ENCODE measurements around the gene PLAGL1. TPM values are rescaled to one million over a fixed set of nuclear protein-coding genes. Genes with fewer than 3 reads are reported as not detected.

Gene PLAGL1
- total RNA-seq, 2 donors from 2014 or later, result 36.6 to 51.8 TPM

DNA sequence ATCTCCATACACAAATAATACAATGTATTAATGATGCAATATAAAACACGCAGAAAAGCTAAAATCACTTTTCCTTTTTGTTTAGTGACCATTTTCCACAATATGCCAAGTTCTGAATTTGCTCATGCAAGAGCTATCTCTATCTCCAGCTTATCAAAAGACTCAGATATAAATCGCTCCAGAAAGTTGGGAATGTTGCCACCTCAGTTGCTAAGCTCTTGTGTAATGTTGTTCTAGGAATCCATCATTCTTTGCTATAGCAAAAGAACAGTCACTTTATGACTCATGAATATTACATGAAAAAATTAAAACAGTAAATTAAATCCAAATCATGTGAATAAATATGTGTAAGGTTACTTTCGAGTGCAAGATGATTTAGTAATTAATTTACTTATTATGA is 8.7 kb downstream of the PLAGL1 start:
- Mint-ChIP-seq H3K36me3 (ENCODE audit: insufficient read depth in 2 of 2) (peaks cover 3 to 6% of the 10 kb centered on the region in 2 donors), H3K27me3 (ENCODE audit: low read depth) (peaks cover 11% of the 10 kb centered on the region), H3K9me3 (peaks cover 2% of the 10 kb centered on the region in 2 donors), H3K4me1 (ENCODE audit: low read depth) (no peaks in the 10 kb centered on the region), H3K27ac (no peak overlapping the region), H3K4me3 (no peak overlapping the region)
- no peak for DNase-seq
- ATAC-seq (replicated peaks in 1 of 2), result no peak

DNA sequence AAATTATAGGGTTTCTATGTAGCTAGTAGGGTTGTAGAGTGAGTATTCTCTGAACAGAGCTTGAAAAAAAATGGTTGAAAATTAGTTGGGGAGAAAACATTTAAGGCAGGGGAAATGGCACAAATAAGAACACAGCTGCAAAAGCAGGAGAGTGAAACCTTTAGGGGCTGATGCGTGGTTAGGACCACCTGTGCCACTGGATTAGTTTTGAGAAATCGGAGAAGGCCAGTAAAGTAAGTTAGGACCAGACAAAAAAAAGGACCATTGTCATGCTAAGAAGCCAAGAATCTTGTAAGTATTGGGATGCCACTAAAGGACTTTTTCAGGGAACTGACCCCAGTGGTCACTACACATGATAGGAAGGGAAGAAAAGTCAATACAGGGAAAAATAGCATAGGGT is 9.4 kb downstream of the PLAGL1 start:
- Mint-ChIP-seq H3K27me3 (ENCODE audit: low read depth) (peaks cover 11% of the 10 kb centered on the region), H3K36me3 (ENCODE audit: insufficient read depth in 2 of 2) (peaks cover 3 to 6% of the 10 kb centered on the region in 2 donors), H3K9me3 (peaks cover 2% of the 10 kb centered on the region in 2 donors), H3K4me1 (ENCODE audit: low read depth) (no peaks in the 10 kb centered on the region), H3K27ac (no peak overlapping the region), H3K4me3 (no peak overlapping the region)
- no peak for ATAC-seq (replicated peaks in 1 of 2)
- no peak for DNase-seq

DNA sequence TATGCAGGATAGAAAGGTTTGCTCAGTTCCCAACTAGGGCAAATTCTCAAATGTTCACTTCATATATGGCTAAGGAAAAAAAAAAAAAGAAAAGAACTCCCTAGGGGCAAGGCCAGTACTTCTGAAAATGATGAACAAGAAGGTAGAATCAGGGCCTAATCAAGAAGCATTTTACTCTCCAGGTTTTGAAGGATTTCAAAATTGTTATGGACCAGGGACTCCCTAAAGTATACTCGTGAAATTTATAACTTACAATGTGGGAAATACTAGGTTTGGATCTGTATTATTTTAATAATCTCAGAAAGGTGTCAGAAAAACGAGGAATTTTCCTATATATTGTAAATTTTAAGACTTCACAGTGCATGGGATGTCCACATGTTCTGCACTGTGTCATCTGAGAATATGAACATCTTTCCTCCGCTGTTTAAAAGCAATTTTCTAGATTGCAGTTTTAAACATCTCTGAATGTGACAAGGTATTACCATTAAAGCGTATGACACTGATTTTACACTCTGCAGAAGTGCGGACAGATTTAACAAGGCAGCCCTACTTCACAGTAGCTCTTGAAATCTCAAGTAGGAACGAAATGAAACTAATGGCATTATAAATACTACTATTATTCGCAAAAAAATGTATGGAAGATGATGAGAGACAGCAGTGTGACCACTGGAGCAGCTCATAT is 14.0 kb downstream of the PLAGL1 start:
- H3K27me3 Mint-ChIP-seq (ENCODE audit: low read depth), result peaks cover 6% of the 10 kb centered on the region
- no peaks in the 10 kb centered on the region for H3K9me3 Mint-ChIP-seq
- H3K27ac Mint-ChIP-seq, result no peak overlapping the region
- no peak overlapping the region for H3K4me3 Mint-ChIP-seq
- no peaks in the 10 kb centered on the region for H3K4me1 Mint-ChIP-seq (ENCODE audit: low read depth)
- DNase-seq (no peak), ATAC-seq (replicated peaks in 1 of 2) (no peak)
- peaks cover 2 to 3% of the 10 kb centered on the region in 2 donors for H3K36me3 Mint-ChIP-seq (ENCODE audit: insufficient read depth in 2 of 2)

DNA sequence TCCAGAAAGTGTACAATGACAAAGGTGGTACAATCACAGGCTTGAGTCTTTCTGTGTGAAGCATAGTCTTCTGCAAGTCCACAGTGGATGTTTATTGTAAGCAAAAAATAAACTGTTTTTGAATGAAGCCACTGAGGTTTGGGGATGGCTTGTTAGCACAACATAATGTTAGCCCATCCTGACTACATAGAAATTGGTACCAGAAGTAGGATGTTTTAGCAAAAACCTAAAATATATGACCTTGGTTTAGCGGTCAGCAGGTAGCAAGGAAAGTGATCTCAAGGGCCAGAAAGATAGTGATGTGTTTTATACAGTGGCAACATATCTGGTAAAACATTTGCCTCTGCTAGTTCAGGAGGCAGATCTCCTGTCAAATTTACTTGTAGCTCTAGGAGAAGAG is 15.8 kb downstream of the PLAGL1 start:
- Mint-ChIP-seq H3K4me1 (ENCODE audit: low read depth) (no peaks in the 10 kb centered on the region), H3K36me3 (ENCODE audit: insufficient read depth in 2 of 2) (peaks cover 2 to 3% of the 10 kb centered on the region in 2 donors), H3K9me3 (no peaks in the 10 kb centered on the region), H3K4me3 (no peak overlapping the region), H3K27me3 (ENCODE audit: low read depth) (peaks cover 6% of the 10 kb centered on the region), H3K27ac (no peak overlapping the region)
- ATAC-seq (replicated peaks in 1 of 2) (no peak), DNase-seq (no peak)

DNA sequence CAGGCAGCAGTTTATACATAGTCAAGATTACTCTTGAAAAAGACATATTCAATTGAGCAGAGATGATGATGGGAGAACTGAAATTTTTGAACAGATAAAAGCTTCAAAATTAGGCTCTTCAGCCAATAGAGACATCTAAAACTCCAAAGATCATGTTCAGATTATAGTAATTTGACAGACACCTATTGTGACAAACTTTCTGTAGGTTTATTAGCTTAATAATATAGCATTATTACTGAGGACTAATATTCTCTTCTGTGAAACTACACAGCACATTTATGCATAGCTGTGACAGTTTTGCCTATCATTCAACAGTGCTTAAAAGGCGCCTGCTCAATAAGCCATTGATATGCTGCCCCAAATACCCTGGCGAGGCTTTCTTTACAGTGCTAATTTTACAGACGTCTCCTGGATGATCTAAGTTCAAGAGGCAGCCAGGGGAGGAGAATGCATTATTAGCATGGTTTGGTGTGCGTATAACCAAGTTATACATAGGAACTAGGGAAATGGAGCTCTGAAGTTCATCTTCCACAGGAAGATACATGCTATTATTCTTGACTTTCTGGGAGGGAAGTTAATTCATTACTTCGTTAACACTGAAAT is 21.5 kb downstream of the PLAGL1 start:
- Mint-ChIP-seq H3K27me3 (ENCODE audit: low read depth) (no peaks in the 10 kb centered on the region), H3K9me3 (no peaks in the 10 kb centered on the region), H3K4me3 (no peak overlapping the region), H3K4me1 (ENCODE audit: low read depth) (no peaks in the 10 kb centered on the region), H3K36me3 (ENCODE audit: insufficient read depth in 2 of 2) (peaks cover 0 to 3% of the 10 kb centered on the region in 2 donors), H3K27ac (no peak overlapping the region)
- ATAC-seq (replicated peaks in 1 of 2), result no peak
- no peak for DNase-seq

DNA sequence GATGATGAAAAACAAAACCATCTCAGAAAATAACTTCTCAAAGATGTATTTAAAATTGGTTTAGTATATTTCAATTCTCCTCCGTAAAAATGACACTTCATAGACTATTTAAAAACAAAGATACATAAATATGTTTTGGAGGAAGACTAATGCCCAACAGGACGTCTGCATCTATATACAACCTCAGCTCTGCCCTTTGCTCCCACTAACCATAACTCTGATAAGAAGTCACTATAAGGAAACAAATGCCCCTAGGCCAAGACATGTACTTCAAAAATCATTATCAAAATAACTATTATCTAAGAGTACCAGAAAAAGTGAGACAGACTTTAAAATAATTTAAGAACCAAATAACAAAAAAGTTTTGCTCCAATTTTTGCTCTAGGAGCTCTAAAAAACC is 23.4 kb downstream of the PLAGL1 start:
- Mint-ChIP-seq H3K36me3 (ENCODE audit: insufficient read depth in 2 of 2) (peaks cover 0 to 1% of the 10 kb centered on the region in 2 donors), H3K9me3 (no peaks in the 10 kb centered on the region), H3K4me3 (no peak overlapping the region), H3K27me3 (ENCODE audit: low read depth) (no peaks in the 10 kb centered on the region), H3K27ac (no peak overlapping the region), H3K4me1 (ENCODE audit: low read depth) (no peaks in the 10 kb centered on the region)
- no peak for DNase-seq
- ATAC-seq (replicated peaks in 1 of 2), result no peak

DNA sequence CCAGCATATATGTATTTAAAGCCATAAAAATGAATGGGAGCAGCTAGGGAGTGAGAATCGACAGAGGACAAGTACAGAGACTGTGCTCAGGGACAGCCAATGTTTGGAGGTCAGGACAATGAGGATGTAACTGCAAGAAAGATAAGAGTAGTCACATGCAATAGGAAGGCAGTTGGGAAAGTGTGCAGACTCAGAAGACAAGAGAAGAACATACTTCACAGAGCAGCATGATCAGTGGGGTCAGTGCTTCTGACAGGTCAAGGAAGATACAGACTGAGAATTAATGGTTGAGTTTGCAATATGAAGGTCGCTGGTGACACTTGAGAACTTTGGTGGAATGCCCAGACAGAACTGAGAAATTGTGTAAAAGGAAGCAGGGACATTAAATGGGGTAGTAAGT is 25.1 kb downstream of the PLAGL1 start:
- no peaks in the 10 kb centered on the region for H3K36me3 Mint-ChIP-seq (ENCODE audit: insufficient read depth in 2 of 2)
- H3K4me1 Mint-ChIP-seq (ENCODE audit: low read depth), result no peaks in the 10 kb centered on the region
- no peaks in the 10 kb centered on the region for H3K27me3 Mint-ChIP-seq (ENCODE audit: low read depth)
- ATAC-seq (replicated peaks in 1 of 2) (no peak), DNase-seq (no peak)
- no peak overlapping the region for H3K27ac Mint-ChIP-seq
- no peaks in the 10 kb centered on the region for H3K9me3 Mint-ChIP-seq
- H3K4me3 Mint-ChIP-seq, result no peak overlapping the region

DNA sequence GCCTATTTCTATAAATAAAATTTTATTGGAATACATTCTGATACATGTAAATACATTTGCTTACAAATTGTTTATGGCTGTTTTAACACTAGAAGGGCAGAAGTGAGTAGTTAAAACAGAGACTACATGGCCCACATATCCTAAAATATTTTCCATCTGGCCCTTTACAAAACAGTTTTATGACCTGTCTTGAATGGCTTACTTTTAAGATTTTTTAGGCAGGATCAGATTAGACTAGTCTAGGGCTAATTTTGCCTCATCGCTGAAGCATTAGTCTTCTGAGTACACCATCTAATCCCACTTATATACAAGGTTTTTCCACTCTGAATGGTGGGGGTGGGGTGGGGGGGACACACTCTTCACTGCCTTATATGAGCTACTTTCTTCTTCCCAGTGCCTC is 27.1 kb downstream of the PLAGL1 start:
- ATAC-seq (replicated peaks in 1 of 2) (no peak), DNase-seq (no peak)
- Mint-ChIP-seq H3K4me3 (no peak overlapping the region), H3K9me3 (no peaks in the 10 kb centered on the region), H3K4me1 (ENCODE audit: low read depth) (no peaks in the 10 kb centered on the region), H3K27ac (no peak overlapping the region), H3K36me3 (ENCODE audit: insufficient read depth in 2 of 2) (no peaks in the 10 kb centered on the region), H3K27me3 (ENCODE audit: low read depth) (no peaks in the 10 kb centered on the region)

DNA sequence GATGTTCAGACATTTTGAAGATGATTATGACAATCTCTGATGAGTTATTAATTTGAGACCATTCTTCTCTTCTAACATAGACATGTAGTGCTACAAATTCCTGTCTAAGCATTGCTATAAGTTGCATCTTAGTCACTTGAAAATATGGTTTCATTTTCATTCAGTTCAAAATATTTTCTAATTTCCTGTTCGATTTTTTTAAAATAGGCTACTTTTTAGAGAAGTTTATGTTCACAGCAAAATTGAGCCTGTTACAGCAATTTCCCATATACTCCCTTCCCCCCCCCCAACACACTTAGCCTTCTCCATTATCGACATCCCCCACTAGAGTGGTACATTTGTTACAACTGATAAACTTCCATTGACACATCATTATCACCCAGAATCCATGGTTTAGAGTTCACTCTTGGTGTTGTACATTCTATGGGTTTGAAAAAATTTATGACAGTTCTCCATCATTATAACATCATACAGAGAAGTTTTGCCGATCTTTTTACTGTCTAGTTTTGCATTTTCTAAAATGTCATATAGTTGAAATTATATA is 31.2 kb downstream of the PLAGL1 start:
- no peaks in the 10 kb centered on the region for H3K9me3 Mint-ChIP-seq
- H3K4me3 Mint-ChIP-seq, result no peak overlapping the region
- H3K4me1 Mint-ChIP-seq (ENCODE audit: low read depth), result no peaks in the 10 kb centered on the region

DNA sequence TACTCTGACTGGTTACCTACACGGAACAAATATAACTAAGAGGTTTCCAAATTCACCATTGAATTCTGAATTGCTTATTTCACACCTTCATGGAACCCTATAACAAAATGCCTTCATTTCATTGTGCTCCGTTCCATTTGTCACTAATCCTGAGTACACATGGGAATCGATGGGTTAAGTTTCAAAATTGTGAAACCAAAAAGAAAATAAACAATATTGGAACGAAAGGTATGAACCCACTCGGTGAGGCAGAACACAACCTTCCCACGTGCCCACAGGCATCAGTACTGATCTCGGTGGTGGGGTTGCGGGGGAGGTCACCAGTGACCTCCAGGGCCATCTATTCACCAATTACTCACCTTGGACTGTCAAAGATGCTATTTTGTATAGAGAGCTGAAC is 34.0 kb downstream of the PLAGL1 start:
- ATAC-seq (replicated peaks in 1 of 2), result no peak
- no peak overlapping the region for H3K4me3 Mint-ChIP-seq
- no peaks in the 10 kb centered on the region for H3K4me1 Mint-ChIP-seq (ENCODE audit: low read depth)
- no peaks in the 10 kb centered on the region for H3K9me3 Mint-ChIP-seq
- no peak for DNase-seq
- H3K27ac Mint-ChIP-seq, result no peak overlapping the region
- H3K27me3 Mint-ChIP-seq (ENCODE audit: low read depth), result no peaks in the 10 kb centered on the region
- no peaks in the 10 kb centered on the region for H3K36me3 Mint-ChIP-seq (ENCODE audit: insufficient read depth in 2 of 2)

More for the DNA sequence above, 31.2 kb downstream of the PLAGL1 start:
- H3K27ac Mint-ChIP-seq, result no peak overlapping the region
- ATAC-seq (replicated peaks in 1 of 2), result no peak
- no peak for DNase-seq
- no peaks in the 10 kb centered on the region for H3K27me3 Mint-ChIP-seq (ENCODE audit: low read depth)
- no peaks in the 10 kb centered on the region for H3K36me3 Mint-ChIP-seq (ENCODE audit: insufficient read depth in 2 of 2)

DNA sequence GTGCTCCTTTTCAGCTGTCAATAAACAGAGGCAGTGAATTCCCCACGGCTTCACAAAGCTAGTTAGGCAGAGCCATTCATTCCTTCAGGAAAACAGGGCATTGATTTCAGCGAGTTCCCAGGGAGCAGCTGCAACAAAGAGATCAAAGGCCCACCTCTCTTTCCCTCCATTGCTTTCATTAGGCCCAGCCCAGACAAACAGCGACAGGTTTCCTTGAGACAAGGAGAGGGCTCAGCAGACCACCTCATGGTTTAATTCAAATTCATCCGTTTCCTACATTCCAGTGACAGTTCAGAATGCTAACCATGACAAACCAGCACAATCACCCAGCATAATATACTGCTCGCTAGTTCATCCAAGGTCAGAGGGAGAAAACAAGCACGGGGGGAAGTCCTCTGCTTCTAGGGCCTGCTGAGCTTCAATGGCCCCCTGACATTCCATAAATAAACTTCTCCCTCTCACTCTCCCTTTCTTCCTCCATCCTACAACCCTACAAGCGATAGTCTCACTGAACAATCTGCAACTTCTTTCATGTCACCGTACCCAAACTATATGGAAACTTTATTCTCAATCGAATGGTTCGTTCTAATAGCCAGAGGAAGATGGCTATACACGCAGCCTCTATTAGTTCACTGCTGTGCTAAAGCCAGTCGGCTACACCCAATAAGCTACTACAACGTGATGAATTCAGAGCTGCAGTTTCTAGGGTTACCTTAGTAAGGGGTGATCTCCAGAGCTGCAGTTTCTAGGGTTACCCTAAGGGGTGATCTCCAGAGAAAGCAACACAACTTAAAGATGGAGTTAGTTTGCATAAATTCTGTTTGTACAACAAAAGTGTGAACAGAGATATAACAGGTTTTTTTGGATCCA is 34.7 kb downstream of the PLAGL1 start:
- H3K27ac Mint-ChIP-seq, result no peak overlapping the region

DNA sequence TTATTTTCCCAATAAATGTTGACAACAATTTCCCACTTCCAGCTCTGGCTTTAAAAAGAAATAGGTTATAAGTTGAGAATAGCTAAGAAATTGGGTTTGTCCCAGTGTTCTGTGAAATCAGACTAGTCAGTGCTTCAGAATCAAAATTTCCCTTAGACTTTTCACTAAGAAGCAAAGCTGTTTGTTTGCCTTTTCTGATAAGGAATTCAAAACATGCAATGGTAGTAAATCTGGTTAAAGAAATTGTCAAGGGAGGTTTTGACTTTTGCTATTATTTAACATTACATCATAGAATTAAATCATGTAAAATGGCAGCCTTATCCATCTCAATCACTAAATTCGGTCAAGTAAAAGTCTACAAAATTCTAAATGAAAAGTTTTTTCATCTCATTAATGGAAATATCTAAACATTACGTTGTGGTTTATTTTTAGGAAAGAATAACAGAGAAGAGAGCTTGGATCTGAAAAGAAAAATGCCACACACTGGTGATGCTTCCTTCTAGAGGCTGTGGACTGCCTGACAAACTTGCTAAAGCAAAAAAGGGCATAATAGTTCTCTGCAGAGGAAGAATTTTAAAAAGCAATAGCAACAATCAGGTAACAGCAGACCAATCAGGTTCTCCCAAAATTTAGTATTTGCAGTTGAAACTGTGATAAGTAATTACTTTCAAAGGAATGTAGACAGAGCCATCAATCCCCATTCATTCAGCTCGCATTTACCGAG is 36.4 kb downstream of the PLAGL1 start:
- Mint-ChIP-seq H3K4me3 (no peak overlapping the region), H3K36me3 (ENCODE audit: insufficient read depth in 2 of 2) (no peaks in the 10 kb centered on the region), H3K9me3 (no peaks in the 10 kb centered on the region), H3K4me1 (ENCODE audit: low read depth) (no peaks in the 10 kb centered on the region), H3K27me3 (ENCODE audit: low read depth) (no peaks in the 10 kb centered on the region), H3K27ac (no peak overlapping the region)
- no peak for DNase-seq
- ATAC-seq (replicated peaks in 1 of 2), result no peak

More for the DNA sequence above, 34.7 kb downstream of the PLAGL1 start:
- H3K9me3 Mint-ChIP-seq, result no peaks in the 10 kb centered on the region
- H3K4me3 Mint-ChIP-seq, result no peak overlapping the region
- H3K27me3 Mint-ChIP-seq (ENCODE audit: low read depth), result no peaks in the 10 kb centered on the region
- no peak for DNase-seq
- no peaks in the 10 kb centered on the region for H3K36me3 Mint-ChIP-seq (ENCODE audit: insufficient read depth in 2 of 2)
- H3K4me1 Mint-ChIP-seq (ENCODE audit: low read depth), result no peaks in the 10 kb centered on the region
- ATAC-seq (replicated peaks in 1 of 2), result no peak
